K562 (cell line): ENCODE measurements around the gene CASTOR1. TPM values are rescaled to one million over a fixed set of nuclear protein-coding genes. Genes with fewer than 3 reads are reported as not detected.

ENCODE experiments used
- ATAC-seq: fragments of 200-7000 bp; cut with Tn5 transposase; 3 replicates; pipeline ENCODE4 v1.9.1; 2020; ENCODE audit warnings: moderate library complexity
- BruUV-seq: library from RNA; stranded (reverse); fragments of 400-500 nt; replicated peaks from 2 replicates; lab custom pipeline; 2021; lab: Mats Ljungman, UMichigan
- CTCF ChIA-PET: fragments of 300-600 bp; formaldehyde crosslinking; extraction: SDS; loops from one replicate; lab custom pipeline; 2021; ENCODE audit warnings: low intra/inter-chr PET ratio; lab: Yijun Ruan, JAX
- POLR2A ChIA-PET: fragments of 300-600, 350-650 bp; sonication (Branson Sonifier 250); formaldehyde crosslinking; extraction: SDS; loops from one replicate; lab custom pipeline; 2021; ENCODE audit warnings: antibody characterized with exemption, inconsistent platforms; lab: Yijun Ruan, JAX
- DNase-seq, 4 experiments: peaks; one replicate each; pipeline versions ENCODE4 v3.0.0 to v3.0.0-alpha.2; 2011 to 2018; ENCODE audit warnings: low spot score in 3 of 4, mixed read lengths in 3 of 4; ENCODE audit errors: extremely low read depth in 1 of 4
- FAIRE-seq: peaks from 2 replicates; lab custom pipeline; 2011; peaks lifted over from hg19 to GRCh38; lab: Jason Lieb, UNC
- H2AFZ ChIP-seq: 2 replicates; pipeline ENCODE4 v1.6.0; 2011; ENCODE audit warnings: low read depth, low read length, control low read depth, inconsistent platforms
- H3K27ac ChIP-seq: fragments of 200-600 bp; 3 replicates; pipeline ENCODE4 v1.8.0; 2011; ENCODE audit warnings: low read depth, mild to moderate bottlenecking, control low read depth, inconsistent platforms, low read length, moderate library complexity, mixed read lengths; ENCODE audit errors: extremely low read depth
- H3K27me3 ChIP-seq, 2 experiments: fragments of 300-600 bp in 1 of 2; 2 replicates in 1 of 2; 3 replicates in 1 of 2; pipeline versions ENCODE4 v1.6.0 to v1.8.0; 2011; ENCODE audit warnings: inconsistent platforms in 2 of 2, low read length in 2 of 2, mild to moderate bottlenecking in 1 of 2, mixed read lengths in 1 of 2, moderate library complexity in 1 of 2; ENCODE audit not compliant: control insufficient read depth in 2 of 2, insufficient read depth in 2 of 2
- H3K36me3 ChIP-seq: fragments of 300-600 bp; 3 replicates; pipeline ENCODE4 v1.8.0; 2011; ENCODE audit warnings: mild to moderate bottlenecking, low read length, inconsistent platforms; ENCODE audit not compliant: control insufficient read depth, insufficient read depth
- H3K4me1 ChIP-seq, 2 experiments: fragments of 200-600 bp in 1 of 2; replicated peaks in 1 of 2; 2 replicates in 1 of 2; 3 replicates in 1 of 2; pipeline versions ENCODE4 v1.5.1 to v1.8.0; 2011; ENCODE audit warnings: inconsistent platforms in 2 of 2, low read length in 2 of 2, mild to moderate bottlenecking in 1 of 2, mixed read lengths in 1 of 2, moderate library complexity in 1 of 2; ENCODE audit not compliant: control insufficient read depth in 2 of 2, insufficient read depth in 2 of 2
- H3K4me2 ChIP-seq: 2 replicates; pipeline ENCODE4 v1.6.1; 2011; ENCODE audit warnings: low read length, control low read depth, inconsistent platforms, mixed read lengths; ENCODE audit not compliant: insufficient read depth
- H3K4me3 ChIP-seq: fragments of 200-600 bp; sonication (generic), shearing (Covaris generic); 2 replicates; pipeline ENCODE4 v1.5.1; 2016; ENCODE audit warnings: control low read depth, inconsistent platforms
- H3K79me2 ChIP-seq: fragments of 200-600 bp; 3 replicates; pipeline ENCODE4 v1.8.0; 2011; ENCODE audit warnings: low read length, inconsistent platforms; ENCODE audit not compliant: control insufficient read depth, insufficient read depth
- H3K9ac ChIP-seq, 2 experiments: 2 replicates each; pipeline versions ENCODE4 v1.6.0 to v1.6.1; 2011; ENCODE audit warnings: low read depth in 2 of 2, low read length in 2 of 2, control low read depth in 1 of 2, inconsistent platforms in 1 of 2, mild to moderate bottlenecking in 1 of 2, mixed read lengths in 1 of 2; ENCODE audit not compliant: insufficient read depth in 1 of 2
- H3K9me1 ChIP-seq: one replicate; pipeline ENCODE4 v1.6.0; 2011; ENCODE audit warnings: inconsistent platforms, mild to moderate bottlenecking, low read length, moderate library complexity; ENCODE audit not compliant: control insufficient read depth, insufficient read depth
- H3K9me3 ChIP-seq: replicated peaks from 2 replicates; pipeline ENCODE4 v1.5.1; 2011; ENCODE audit warnings: low read depth, low read length, inconsistent platforms; ENCODE audit not compliant: control insufficient read depth, insufficient read depth
- H4K20me1 ChIP-seq: replicated peaks from 2 replicates; pipeline ENCODE4 v1.6.1; 2011; ENCODE audit warnings: low read length, inconsistent platforms, mixed read lengths; ENCODE audit not compliant: control insufficient read depth, insufficient read depth
- CTCF ChIP-seq, 3 experiments: IDR thresholded peaks in 2 of 3; conservative IDR thresholded peaks in 1 of 3; 2 replicates each; pipeline ENCODE4 v1.5.1; 2011 to 2012; ENCODE audit warnings: low read length in 3 of 3, mild to moderate bottlenecking in 3 of 3, control low read depth in 2 of 3, improper control_type of control experiment in 1 of 3, inconsistent platforms in 1 of 3, low read depth in 1 of 3, mixed read lengths in 1 of 3, moderate library complexity in 1 of 3; ENCODE audit not compliant: insufficient read depth in 2 of 3
- ETV1 ChIP-seq: fragments of 450-650 bp; conservative IDR thresholded peaks from 2 replicates; pipeline ENCODE4 v1.6.1; 2016; ENCODE audit warnings: missing genetic modification characterization, control low read depth, low read depth, missing compliant biosample characterization
- KAT8 ChIP-seq: fragments of 450-650 bp; IDR thresholded peaks from 2 replicates; pipeline ENCODE4 v1.6.1; 2016; ENCODE audit warnings: low read depth, mild to moderate bottlenecking
- RAD51 ChIP-seq: fragments of 450-650 bp; IDR thresholded peaks from 2 replicates; pipeline ENCODE4 v1.7.1; 2016; ENCODE audit warnings: low read depth, mild to moderate bottlenecking, borderline replicate concordance
- REST ChIP-seq, 2 experiments: fragments of 450-650 bp; formaldehyde crosslinking in 1 of 2; IDR thresholded peaks; 2 replicates each; pipeline versions ENCODE4 v1.4.0 to v1.6.1; 2014 to 2020; ENCODE audit warnings: mild to moderate bottlenecking in 2 of 2, borderline replicate concordance in 1 of 2, low read depth in 1 of 2
- VEZF1 ChIP-seq: fragments of 200-800 bp; sonication (Bioruptor generic); IDR thresholded peaks from 2 replicates; pipeline ENCODE4 v1.6.1; 2017; ENCODE audit warnings: missing genetic modification characterization, missing compliant biosample characterization
- WGBS: fragments of 100-300 bp; shearing (Covaris generic); methylation state at CpG from one replicate; pipeline ENCODE4 v1.1.6; 2016; ENCODE audit warnings: low coverage, mixed read lengths; ENCODE audit not compliant: insufficient coverage; ENCODE audit errors: missing lambda C conversion rate; 5-methylcytosine and 5-hydroxymethylcytosine counted together
- in situ Hi-C: fragments of 300-500 bp; cut with MboI; formaldehyde crosslinking; loops from 4 replicates; pipeline ENCODE4 v1.15.0; 2018; ENCODE audit warnings: inconsistent platforms, mixed read lengths
- intact Hi-C: fragments of 100-400 bp; cut with micrococcal nuclease; formaldehyde crosslinking; loops from 2 replicates; pipeline ENCODE4 v1.14.2; 2022
- polyA plus RNA-seq, 8 experiments: library from polyadenylated mRNA; depleted of rRNA in 4 of 8; stranded (reverse) in 5 of 8; unstranded in 3 of 8; fragments of >200 nt; fragmentation: Nextera tagmentation in 2 of 8; fragmentation: Illumina TruSeq in 1 of 8; extraction: Ambion mirVana in 2 of 8; extraction: Trizol in 1 of 8; gene quantifications; 2 replicates each; pipeline versions ENCODE4 v1.2.1 to v1.2.3, GENCODE V29; 2011 to 2014; ENCODE audit warnings: inconsistent platforms in 1 of 8, missing spikeins in 1 of 8
- total RNA-seq, 7 experiments: library from RNA; depleted of rRNA in 6 of 7; stranded (reverse); fragments of >200 nt in 6 of 7; fragmentation: Illumina TruSeq in 2 of 7; extraction: Trizol in 2 of 7; gene quantifications; 2 replicates each; pipeline versions ENCODE4 v1.2.1 to v1.2.3, GENCODE V29; 2011 to 2021; ENCODE audit warnings: low replicate concordance in 1 of 7

Gene CASTOR1
- total and polyA plus RNA-seq, 9 of the 15 experiments (the other 6 are each of a cell fraction or from before 2014, with no cell fraction given) = 0.35 to 2.6 (median 1.1) TPM

DNA sequence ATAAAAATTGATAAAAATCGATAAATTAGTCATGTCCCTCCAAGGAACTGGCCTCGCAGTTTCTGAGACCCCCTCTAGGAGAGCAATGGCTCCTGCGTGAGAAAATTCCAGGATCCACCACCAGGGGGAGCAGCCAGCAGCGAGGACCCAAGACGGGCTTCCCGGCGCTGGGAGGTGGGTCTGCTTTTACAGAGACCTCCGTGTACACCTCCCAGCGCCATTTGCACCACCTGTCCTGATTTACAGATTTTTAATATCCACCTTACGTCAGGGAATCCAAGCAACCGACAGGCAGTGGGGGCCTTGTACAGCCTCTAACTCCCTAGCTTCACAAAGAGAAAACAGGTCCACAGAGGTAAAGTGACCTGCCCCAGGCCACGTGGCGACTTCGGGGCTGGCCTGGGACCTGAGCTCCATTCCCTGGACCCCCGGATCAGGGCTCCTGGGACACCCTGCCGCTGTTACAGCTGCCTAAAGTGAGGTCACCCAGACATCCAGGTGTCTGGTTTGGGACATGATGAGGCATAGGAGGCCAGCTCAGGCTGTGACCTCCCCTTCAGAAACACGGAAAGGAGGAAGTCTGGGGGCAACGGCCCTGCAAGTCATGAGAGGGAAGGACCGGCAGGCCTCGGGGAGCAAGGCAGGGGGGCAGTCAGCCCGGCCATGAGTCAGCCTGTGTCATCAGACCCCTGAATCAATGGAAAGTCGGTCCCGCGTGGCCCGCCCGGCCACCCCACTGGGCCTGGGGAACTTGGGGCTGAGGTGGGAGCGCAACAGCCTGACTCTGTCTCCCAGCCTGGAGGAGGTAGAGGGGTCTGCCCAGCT, 26.2 kb downstream of the CASTOR1 start:
- H3K36me3 ChIP-seq = no peaks in the 10 kb centered on the region
- CTCF ChIA-PET = interaction anchor here (0.7 to 2.4 kb wide), 5 partner anchors 24 to 890 kb away, joined by 3 to 23 read pairs (median 4); partner anchors contain the start of genes RNF215 and TBC1D10A
- peak; percentile 78 for FAIRE-seq
- no peak for TF ChIP-seq KAT8
- TF ChIP-seq CTCF (IDR thresholded peaks at IDR 0.05 in 2 of 3, conservative IDR thresholded peaks at IDR 0.05 in 1 of 3; ENCODE audit: insufficient read depth in 2 of 3, low read depth in 1 of 3, low read length in 3 of 3) = peak; percentile 84 to 96 (median 86)
- no peak for TF ChIP-seq ETV1
- peak; percentile 58; the same call in 1 of the 2 replicates for TF ChIP-seq REST (IDR thresholded peaks at IDR 0.05; ENCODE audit: borderline replicate concordance)
- no peak for TF ChIP-seq REST (CRISPR knock-in tag; IDR thresholded peaks at IDR 0.05; ENCODE audit: low read depth)
- TF ChIP-seq RAD51 = 0 out of 2 replicates have a peak, but pooled peaks have one; percentile 21
- TF ChIP-seq VEZF1 (CRISPR knock-in tag) = no peak; the same call in 1 of the 2 replicates

More for the DNA sequence above, 26.2 kb downstream of the CASTOR1 start:
- no peaks in the 10 kb centered on the region for H4K20me1 ChIP-seq
- POLR2A ChIA-PET = interaction anchor here (0.6 to 1.0 kb wide), 4 partner anchors 12 to 245 kb away, joined by 3 to 4 read pairs (median 4); partner anchors contain the start of gene RNF215
- H3K9ac ChIP-seq = peak overlapping the region in 1 of 2 experiments; percentile 84; a peak in 3 of 4 replicates
- no peak overlapping the region for H3K4me3 ChIP-seq
- BruUV-seq = no TSS peak
- intact Hi-C loops = loop anchor here (1.0 kb wide), 1 partner anchor 23 kb away; no protein-coding TSS in a partner anchor
- in situ Hi-C loops = no loop called here
- H3K27ac ChIP-seq = no peak overlapping the region; the same call in 2 of the 3 replicates
- no peaks in the 10 kb centered on the region for H3K27me3 ChIP-seq
- WGBS = 20% methylated on average over 23 of the region's 27 CpGs
- H3K9me1 ChIP-seq = no peaks in the 10 kb centered on the region
- DNase-seq (peak; percentile 71 to 78 (median 73)), ATAC-seq (peak; percentile 83)
- H3K4me1 ChIP-seq = peaks cover 2 to 48% of the 10 kb centered on the region in 2 experiments; a peak in 3 of 5 replicates
- H3K4me2 ChIP-seq = peak overlapping the region; percentile 42; the same call in 1 of the 2 replicates
- H3K79me2 ChIP-seq = no peaks in the 10 kb centered on the region
- H3K9me3 ChIP-seq = no peaks in the 10 kb centered on the region
- H2AFZ ChIP-seq = peak overlapping the region; percentile 75
